NCI-H146 treated with DMSO at 0.1 percent for 48 hours (cell line): ENCODE results near the gene FOXF1.

Experiments used
- DNase-seq: peaks from one replicate; lab custom pipeline; 2025; ENCODE audit not compliant: unreplicated experiment; lab: John Stamatoyannopoulos, UW

FOXF1 gene

DNA sequence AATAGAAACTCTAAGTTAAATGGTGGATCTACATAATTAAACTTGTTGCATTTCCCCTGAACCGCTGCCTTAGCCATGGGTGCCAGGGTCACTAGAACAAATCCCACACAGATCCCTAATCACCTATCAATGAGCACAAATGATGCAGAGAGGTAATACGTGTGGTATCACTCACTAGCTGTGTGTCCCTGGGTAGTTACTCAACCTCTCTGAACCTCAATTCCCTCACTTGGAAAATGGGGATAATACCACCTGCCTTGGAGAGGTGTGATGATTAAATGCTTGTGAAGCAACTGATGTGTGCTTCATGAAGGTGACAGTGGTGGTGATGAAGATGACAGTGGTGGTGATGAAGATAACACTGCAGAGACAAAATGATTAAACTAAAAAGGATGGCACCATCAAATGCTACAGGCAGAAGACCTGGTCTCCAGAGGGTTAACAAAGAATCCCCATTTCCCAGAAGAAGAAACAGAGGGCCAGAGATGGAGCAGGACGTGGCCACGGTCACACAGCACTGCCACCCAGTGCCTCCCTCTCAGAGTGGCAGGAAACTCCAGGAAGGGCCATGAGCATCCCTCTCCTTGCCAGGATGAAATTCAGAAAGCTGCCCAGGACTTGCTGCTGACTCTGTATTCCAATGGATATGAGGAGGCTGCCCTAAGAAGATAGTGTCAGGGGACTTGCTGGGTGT is 17.9 kb upstream of the FOXF1 start:
- DNase-seq: no peak

DNA sequence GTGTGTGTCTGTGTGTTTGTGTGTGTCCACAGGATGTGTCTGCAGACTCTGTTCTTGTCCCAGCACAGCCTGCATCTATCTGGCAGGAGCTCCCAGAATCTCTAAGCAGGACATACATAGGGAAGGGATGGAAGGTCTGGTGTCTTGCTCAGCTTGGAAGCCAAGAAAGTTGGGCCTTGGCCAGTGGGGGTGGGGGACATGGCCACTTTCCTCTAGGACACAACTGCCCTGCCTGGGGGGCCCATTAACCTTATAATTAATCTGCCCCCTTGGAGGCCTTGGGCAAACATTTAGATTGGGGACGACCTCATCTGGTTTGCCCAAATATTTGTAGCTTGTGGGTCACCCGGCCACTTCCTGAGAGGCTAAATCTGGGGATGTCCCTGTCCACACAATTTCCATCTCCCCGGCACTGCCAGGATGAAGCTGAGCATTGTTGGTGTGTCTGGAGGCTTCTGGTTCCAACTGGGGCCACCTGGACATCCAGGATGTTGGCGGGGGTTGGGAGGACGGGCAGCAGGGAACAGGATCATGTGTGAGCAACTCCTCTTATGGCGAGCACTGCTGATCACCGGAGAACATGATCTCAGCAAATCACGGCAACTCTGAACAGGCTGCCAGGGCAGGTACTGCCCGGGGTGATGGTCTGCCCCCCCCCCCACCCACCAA is 17.2 kb upstream of the FOXF1 start:
- DNase-seq: no peak

DNA sequence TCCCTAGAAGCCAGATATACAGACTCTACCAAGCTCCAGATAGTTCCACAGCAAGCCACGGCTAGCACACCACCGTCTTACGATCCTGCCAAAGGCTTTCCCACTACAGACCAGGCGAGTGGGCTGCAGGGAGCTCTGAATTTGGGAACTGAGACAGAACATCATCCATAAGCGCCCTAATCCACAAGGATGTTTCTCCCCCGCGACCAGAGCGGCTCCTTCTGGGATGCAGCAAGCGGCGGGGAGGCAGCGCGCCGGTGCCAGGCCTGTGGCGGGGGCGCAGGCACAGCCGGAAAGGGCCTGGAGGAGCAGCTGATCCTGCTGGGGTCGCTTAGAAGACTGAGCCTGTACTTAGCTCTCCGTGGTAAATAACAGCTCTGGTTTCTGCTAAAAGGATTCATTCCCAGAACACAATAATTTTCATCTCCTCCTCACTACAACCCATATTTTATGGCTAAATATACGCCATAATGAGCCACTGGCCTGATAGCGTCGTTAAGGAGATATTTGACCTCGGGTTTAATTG is 16.2 kb upstream of the FOXF1 start:
- DNase-seq: no peak

DNA sequence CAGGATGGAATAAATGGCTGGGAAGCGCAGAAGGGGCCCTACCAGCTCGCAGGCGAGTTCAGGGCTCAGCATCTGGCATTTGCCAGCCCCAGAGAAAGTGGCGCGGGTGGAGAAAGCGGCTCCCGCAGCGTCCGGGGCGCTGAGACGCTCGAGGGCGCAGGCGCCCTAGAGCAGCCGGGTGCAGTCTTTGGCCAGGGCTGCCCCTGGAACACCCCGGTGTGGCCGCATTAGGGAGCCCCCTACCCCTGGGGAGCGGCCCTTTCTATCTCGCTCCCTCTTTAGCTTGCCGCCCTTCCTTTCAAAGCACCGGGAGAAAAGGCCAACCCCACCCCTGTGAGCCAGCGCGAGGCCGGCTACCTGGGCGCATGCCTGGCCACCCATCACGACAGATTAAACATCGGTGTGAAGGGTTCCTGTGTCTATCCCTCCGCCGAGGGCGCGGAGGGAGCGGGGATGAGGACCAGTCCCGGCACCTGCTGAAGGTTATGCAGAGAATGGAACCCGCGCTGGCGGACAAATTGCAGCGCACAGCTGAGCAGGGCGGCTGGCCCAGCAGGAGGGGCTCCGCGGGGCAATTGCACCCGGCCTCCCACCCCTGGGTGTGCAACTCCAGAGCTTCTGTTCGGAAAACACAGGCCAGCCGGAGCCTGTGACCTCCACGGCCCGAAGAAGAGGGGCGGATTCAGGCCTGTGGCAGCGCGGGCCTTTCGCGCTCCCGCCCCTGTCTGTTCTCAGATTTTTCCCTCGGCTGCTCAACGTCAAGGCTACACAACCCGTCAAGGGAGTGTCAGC is 15.6 kb upstream of the FOXF1 start:
- DNase-seq: no peak

DNA sequence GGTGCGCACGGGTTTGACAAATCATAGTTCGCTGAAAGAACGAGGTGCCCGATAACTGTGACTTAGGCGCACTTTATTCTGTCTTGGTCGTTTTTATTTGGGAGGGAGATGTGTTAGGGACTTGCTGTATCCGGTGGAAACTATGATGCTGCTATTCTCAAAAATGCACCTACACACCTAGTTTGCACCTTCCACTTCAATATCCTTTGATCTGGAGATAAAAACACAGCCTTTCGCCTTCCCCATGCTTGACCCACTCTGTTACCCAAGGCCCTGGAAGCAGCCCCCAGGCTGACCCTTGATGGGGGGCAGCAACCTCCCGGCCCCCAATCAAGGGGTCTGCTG is 15.0 kb upstream of the FOXF1 start:
- no peak for DNase-seq

DNA sequence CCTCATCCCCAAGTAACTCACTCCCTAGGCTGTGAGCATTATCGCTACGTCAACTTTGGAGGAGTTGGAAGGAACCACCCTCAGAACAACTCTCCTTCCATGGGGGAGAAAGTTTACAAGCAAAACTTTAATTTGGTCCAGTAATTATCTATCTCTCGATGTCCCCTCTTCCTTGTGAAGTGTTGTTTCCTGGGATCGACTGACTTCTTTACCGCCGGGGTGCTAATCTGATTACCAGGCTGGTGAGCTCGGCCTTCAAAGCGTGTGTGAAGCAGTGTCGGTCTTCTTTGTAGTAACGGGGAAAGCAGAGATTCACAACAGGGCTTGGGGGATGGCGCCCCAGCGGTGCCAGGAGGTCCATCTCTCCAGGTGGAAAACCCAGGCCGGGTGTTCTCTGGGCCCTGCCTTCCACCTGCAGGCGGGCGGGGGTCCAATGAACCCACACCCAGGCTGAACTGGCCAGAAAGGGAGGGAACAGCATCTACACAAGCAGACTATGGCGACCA is 14.5 kb upstream of the FOXF1 start:
- no peak for DNase-seq

DNA sequence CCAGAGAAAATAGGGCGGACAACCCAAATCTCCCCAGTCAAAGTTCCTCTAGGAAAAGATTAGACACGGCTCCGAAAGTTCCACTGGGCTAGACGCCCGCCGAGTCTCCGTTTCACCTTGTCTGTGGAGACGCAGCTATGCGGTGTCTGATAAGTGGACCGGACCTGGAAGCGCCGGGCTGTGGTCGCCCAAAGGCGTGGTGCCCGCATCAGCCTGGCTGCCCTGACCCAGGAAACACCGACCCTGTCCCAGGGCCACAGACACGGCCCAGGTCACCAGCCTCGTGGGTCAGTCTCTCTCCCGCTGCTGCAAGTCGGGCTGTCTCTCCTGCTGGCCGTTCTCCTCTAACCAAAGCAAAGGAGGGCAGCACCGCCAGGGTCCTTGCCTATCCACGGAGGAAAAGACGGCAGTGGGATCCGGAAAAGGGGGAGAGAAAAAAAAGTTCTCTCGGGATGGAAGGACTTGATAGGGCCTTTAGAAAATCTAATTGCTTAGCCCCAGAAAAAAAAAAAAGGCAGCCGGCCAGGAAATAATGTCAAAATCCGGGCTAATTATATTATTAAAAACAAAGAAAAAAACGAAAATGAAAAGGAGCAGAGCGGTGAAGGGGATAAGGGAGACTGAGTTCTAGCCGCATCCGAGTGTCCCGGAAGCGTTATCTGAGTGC is 13.9 kb upstream of the FOXF1 start:
- no peak for DNase-seq

DNA sequence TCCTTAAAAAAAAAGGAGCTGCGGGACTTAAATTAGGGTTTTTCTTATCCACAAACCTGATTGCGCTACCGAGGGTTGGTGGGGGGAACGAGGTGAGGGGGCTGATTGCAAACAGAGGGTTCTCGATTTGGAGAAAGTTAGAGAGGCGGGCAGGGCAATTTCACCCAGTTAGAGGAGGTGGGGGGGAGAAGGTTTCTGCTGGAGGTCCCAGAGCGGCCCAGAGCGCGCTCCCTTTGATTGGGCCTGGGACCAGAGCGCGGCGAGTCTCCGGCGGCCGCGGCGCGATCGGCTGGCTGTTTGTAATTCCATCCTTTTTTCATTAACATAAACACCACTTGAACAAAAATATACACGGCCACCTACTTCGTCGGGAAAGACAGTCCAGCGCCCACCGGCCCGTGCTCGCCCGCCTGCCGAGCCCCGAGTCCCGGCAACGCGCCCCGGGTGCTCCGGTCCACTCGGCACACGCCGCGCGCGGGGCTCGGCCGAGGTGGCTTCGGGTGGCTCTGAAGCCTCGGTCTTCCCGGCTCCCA is 13.3 kb upstream of the FOXF1 start:
- DNase-seq: no peak

DNA sequence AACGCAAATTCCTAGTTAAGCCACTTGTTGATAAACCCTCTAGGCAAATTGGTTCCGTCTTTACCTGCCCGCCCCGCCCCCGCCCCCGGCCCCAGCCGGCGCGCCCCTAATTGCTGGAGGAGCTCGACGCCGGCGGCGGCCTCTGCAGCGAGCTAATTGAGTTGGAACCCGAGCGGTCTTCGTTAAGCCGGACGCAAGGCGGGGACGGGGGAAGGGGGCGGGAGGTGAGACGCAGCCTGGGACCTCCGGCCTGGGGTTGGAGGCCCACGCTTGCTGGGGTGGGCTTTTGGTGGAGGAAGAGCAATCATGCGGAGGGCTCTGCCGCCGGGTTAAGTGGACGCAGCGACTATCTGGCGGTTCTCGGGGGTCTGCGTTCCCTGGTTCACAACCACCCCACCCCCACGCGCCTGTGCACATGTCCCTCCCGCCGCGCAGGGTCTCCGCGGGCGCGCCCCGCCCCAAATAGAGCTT is 12.7 kb upstream of the FOXF1 start:
- no peak for DNase-seq

DNA sequence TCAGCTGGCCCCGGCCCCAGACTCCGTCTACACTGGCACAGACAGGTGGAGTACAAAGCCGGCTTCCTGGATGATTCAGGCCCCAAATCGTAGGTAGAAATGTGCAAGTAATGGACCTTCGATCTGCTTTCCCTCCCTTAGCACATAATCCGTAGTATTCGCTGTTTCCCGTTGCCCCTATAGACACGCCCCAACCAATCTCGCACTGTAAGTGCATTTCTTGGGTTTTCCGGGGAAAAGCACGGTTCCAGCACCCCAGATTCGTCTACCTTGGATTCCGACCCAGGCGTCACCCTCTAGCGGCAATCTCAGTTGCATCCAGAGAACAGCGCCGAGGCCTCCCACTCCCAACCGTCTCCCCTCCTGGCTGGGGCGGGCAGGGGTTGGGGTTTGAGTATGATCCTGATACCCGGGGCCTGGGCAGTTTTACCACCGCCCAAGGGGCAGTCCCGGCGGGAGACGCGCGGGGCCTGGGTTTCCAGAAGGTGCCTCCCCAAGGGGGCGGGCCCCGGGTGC is 12.1 kb upstream of the FOXF1 start:
- no peak for DNase-seq

DNA sequence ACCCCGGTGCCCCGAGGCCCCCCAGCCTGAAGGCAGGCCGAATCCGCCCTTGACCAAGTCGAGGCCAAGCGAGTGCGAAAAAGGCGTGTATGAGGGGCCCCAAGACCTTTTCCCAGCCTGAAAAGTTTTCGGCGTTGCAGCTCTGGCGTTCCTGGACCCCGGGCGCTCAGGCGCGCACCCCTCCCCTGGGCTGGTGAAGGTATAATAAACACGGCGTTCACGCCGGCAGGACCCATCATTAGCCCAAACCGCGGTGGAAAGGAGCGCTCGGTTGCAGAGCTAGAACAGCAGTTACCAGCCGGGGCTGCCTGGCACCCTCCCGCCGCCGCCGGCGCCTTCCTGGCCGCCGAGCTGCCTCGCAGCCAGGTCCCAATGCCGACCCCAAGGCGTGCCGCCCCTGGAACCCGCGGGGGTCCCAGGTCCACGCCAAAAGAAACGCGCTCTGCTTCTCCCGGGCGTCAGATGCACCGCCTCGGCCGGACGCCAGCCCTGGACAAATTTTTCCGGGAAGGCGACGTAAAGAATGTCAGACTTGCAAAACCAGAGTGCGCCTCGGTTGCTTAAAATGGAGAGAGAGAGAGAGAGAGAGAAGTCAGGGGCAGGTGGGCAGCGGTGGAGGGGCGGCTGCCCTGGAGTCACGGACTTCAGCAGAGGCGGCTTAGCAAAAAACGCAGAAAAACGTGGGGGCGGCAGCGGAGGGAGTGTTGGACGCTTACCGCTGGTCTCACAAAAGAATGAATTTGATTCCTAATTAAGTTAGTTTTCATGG is 11.5 kb upstream of the FOXF1 start:
- no peak for DNase-seq

DNA sequence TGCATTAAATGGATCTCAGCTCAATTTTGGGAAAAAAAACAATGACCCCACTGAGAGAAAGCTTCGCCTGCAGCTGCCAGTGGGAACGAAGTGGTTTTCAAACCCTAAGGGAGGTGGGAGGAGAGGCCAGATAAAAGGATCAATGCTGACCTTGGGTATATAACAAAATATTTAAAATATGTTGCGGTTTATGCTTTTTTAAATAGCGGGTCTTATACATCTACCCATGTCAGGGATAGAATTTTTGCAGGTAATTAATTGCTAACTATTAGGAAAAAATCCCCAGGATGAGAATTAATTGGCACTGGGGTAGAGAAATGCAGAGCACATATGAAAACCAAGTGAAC is 10.9 kb upstream of the FOXF1 start:
- DNase-seq: no peak

DNA sequence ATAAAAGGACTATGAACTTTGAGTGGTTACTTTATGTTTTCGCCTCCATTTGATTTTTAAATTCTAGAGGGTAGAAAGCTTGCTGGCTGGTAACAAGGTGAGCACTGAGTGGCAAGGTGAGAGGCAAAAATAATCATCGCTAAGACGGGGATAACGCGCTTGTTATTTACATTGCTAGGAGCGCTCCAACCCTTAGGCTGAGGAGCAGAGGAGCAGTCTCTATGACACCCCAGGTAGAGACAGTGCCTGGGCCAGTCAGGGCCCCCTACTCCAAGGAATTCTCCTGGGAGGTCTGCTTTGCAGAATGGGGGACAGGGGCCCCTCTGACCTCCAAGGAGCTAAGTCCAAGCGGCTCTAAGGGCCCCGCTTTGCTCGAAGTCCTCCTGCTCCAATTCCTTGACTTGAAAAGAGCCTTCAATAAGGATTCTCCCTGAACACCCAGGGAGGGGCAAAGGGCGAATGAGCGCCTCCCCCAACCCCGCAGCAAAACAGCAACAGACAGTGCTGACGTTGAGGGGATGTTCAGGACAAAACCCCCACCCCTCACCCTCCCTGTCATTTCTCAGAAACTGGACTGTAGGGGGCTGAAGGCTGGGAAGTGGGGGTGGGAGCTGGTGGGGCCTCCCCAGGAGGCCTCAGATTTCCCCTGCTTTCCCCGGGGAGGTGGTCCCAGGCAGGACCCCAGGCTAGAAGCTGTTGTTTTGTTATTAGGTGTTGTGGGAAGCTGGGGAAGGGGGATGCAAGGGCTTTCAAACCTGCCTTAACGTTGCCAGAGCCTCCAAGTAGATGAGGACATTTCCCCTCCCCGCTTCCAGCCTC is 10.2 kb upstream of the FOXF1 start:
- DNase-seq: no peak

DNA sequence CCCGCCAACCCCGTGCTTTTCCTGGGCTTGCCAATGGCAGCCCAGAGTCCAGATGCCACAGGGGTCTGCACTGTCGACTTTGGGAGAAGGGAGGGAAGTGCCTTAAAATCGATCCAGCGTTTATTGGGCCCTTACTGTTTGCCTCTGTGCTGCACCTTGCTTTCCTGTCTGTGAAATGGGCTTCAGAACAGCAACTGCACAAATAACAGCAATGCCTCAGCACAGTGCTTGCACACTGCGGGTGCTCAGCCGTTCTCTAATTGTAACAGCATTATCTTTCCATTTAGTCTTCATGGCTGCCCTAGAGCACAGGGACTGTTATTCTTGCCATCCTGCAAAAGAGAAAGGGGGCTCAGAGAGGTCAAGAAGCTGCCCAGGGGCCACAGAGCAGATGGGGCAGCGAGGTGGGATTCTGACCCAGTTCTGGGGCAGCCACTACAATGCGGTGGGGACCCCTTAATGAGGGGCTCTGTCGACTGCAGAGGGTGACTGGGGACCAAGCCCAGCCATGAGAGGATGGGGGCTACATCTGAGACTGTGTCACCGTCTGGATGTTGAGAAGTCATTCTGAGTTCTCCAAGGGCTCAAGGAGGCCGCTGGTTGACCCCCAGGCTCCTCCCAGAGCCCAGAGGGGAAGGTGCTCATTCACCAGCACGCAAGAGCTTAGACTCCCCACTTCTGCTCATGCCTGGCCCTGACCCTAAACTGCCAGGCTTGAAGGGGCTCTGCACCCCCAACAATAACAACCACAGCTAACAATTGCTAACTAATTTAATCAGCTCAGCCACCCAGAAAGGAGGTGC is 9.4 kb upstream of the FOXF1 start:
- DNase-seq: no peak

DNA sequence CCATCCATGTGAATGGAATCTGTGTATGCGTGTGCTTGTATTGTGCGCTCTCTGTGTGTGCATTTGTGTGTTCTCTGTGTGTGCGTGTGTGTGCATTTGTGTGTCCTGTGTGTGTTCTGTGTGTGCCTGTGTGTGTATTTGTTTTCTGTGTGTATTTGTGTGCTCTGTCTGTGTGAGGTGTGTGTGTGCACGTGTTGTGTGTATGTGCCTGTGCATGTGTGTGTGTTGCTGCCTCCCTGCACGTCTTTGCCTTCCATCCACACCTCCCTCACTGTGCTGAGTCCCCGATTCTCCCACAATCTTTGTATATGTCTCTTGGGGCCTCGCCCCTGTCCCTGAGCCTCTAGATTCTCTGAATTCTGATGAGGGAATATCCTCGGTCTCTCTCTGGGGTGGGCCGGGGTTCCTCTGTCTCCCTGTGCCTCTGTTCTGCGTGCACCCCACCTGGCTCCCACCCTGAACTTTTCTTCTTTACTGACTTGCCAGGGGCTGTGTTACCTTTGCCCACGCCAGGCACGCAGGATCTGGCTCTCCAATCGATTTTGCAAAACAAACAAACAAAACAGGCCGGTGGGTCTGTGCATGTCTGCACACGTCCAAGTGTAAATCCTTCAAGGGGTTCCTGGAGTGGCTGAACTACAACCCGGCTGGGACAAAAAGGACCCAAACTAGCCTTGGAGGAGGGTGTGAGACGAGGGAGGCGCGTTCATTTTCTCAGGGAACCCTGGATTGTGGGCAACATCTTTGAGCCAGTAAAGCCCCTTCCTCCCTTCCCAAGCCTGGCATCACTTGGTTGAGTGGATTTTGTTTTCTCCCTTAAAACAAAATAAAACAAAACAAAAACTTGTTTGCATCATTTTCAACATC is 8.1 kb upstream of the FOXF1 start:
- no peak for DNase-seq

DNA sequence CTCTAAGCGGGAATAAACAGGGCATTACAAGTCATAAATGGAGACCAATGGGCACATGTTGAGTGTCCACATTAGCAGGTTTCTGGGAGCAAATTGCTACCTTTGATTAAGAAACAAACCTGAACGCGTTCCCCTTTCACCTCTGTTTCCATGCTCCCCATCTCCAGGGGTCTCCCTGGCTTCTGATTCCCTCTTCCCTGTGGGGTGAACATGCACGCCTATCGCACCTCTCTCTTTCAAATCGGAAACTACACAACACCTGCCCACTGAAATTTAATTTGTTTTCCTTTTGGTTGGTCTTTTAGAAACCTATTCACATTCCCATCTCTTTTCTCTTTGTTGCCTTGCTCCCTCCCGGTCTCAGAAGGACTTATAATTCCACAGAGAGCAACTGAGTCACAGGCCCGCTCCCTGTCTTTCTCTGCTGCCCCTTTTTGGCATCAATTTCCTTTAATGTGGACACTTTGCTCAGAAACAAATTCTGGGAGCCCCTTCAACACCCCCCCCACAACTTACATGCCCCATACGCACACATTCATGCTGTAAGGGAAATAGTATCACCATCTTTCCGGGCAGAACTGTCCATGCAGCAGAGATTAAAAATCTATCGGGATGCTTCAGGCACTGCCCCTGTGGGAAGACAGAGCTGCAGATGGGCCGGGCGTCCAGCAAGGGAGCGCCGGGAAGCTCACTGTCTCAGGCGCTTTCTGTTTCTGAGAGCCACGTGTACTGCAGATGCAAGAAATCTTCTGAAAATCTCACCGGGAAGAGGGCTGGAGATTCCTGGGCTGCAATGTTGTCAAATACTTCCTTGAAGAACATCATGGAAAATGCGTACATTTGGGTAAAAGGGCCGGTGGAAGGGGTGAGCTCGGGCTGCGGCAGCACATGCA is 7.2 kb upstream of the FOXF1 start:
- no peak for DNase-seq
